Measurements from ENCODE around the gene SCYL3.

GRCh38 chr1:169918927-169919326 lies 25.2 kb upstream of the SCYL3 start:
- no peak for TF ChIP-seq CTCF (IDR thresholded peaks at IDR 0.05)
- no peak for TF ChIP-seq POLR2A (IDR thresholded peaks at IDR 0.05)
